ENCODE results near the gene RETREG1. TPM values are rescaled to one million over a fixed set of nuclear protein-coding genes. Genes with fewer than 3 reads are reported as not detected.

RETREG1 gene
- total and polyA plus RNA-seq, 2 donors (not counting 3 experiments of a cell fraction or from before 2014, with no cell fraction given): 0.46 TPM; not detected in 1

- intact Hi-C loops (cut with micrococcal nuclease) (no loop called here), dilution Hi-C loops (cut with MboI; ENCODE audit: extremely low pct_ligation_motif_present, low sequenced_read_pairs) (no loop called here)
- Histone ChIP-seq H3K27me3 (ENCODE audit: control insufficient read depth in 2 of 2, insufficient read depth in 2 of 2, low read length in 2 of 2) (peaks cover 2 to 3% of the 10 kb centered on the region in 2 experiments), H3K9me3 (replicated peaks; ENCODE audit: control insufficient read depth, insufficient read depth, low read length) (no peaks in the 10 kb centered on the region), H3K79me2 (ENCODE audit: control insufficient read depth, insufficient read depth, low read length) (no peaks in the 10 kb centered on the region), H3K9me1 (replicated peaks; ENCODE audit: control insufficient read depth, extremely low read depth, insufficient read depth, low read length) (no peaks in the 10 kb centered on the region), H3K4me3 (replicated peaks in 1 of 3; ENCODE audit: insufficient read depth in 1 of 3, low read depth in 1 of 3, low read length in 3 of 3) (no peak overlapping the region), H3K4me1 (ENCODE audit: control insufficient read depth, extremely low read depth, insufficient read depth, low read length) (no peaks in the 10 kb centered on the region), H3K27ac (ENCODE audit: insufficient read depth, low read depth, low read length) (no peak overlapping the region), H2AFZ (ENCODE audit: low read depth, low read length) (no peak overlapping the region), H3K4me2 (ENCODE audit: insufficient read depth, low read length) (no peak overlapping the region), H3K36me3 (ENCODE audit: control insufficient read depth in 2 of 2, extremely low read depth in 1 of 2, insufficient read depth in 2 of 2, low read length in 2 of 2) (no peaks in the 10 kb centered on the region), H4K20me1 (replicated peaks; ENCODE audit: control insufficient read depth, extremely low read depth, insufficient read depth, low read length) (no peaks in the 10 kb centered on the region), H3K9ac (replicated peaks; ENCODE audit: extremely low read depth, insufficient read depth, low read length) (no peak overlapping the region)
- ChIA-PET POLR2A (interaction anchor here (0.6 kb wide), 1 partner anchor 391 kb away, joined by 4 read pairs; no protein-coding TSS in a partner anchor), CTCF (no interaction called here)
- FAIRE-seq (no peak), DNase-seq (ENCODE audit: low read depth, low spot score) (no peak)
- BruUV-seq (replicated peaks): no TSS peak
- TF ChIP-seq POLR2AphosphoS5 (IDR thresholded peaks at IDR 0.05; ENCODE audit: insufficient read depth, low read depth, low read length) (no peak), MYC (IDR thresholded peaks at IDR 0.05; ENCODE audit: low read depth, low read length) (no peak), FOS (IDR thresholded peaks at IDR 0.05; ENCODE audit: borderline replicate concordance, insufficient read depth, low read length) (no peak), GATA2 (IDR thresholded peaks at IDR 0.05; ENCODE audit: insufficient read depth, insufficient read length, low read depth, low read length) (no peak), CTCF (IDR thresholded peaks at IDR 0.05; ENCODE audit: extremely low read depth in 1 of 2, insufficient read depth in 1 of 2, low read depth in 1 of 2, low read length in 2 of 2) (no peak), MAX (IDR thresholded peaks at IDR 0.05; ENCODE audit: insufficient read depth, insufficient read length) (no peak), JUN (IDR thresholded peaks at IDR 0.05; ENCODE audit: borderline replicate concordance, insufficient read depth, insufficient read length, low read depth) (no peak), POLR2A (IDR thresholded peaks at IDR 0.05; ENCODE audit: low read depth, low read length) (no peak), EZH2 (IDR thresholded peaks at IDR 0.05; ENCODE audit: borderline replicate concordance, low read depth, low read length, severe bottlenecking) (no peak)
Measured at GRCh38 chr5:16588434-16589214, 28.2 kb downstream of the RETREG1 start.
